ENCODE data around the gene NCBP1. TPM values are rescaled to one million over a fixed set of nuclear protein-coding genes. Genes with fewer than 3 reads are reported as not detected.
"Not testable (repeated sequence)": the region's sequence is repeated elsewhere in the genome, so short reads cannot be mapped to it uniquely, and the experiment has no call there.

NCBP1 gene
- total RNA-seq = 35.1 to 38.9 TPM (median 38.4 TPM) in 3 replicates

- DNase-seq (ENCODE audit: low spot score in 2 of 2, unreplicated experiment in 2 of 2) = peak; percentile 89 to 95
- Mint-ChIP-seq H3K27ac (peak within 1 kb of the TSS; percentile 100), H3K27me3 (ENCODE audit: low read depth) (no peaks in the 10 kb centered on the region), H3K4me1 (peaks cover 36% of the 10 kb centered on the region), H3K36me3 (no peaks in the 10 kb centered on the region), H3K4me3 (peak within 1 kb of the TSS; percentile 83), H3K9me3 (no peaks in the 10 kb centered on the region)
- no peak for TF ChIP-seq CTCF (IDR thresholded peaks at IDR 0.05; ENCODE audit: unreplicated experiment)
Measured at GRCh38 chr9:97632985-97633858, at the start of gene NCBP1, which contains the start of gene TSTD2. NCBP1 (plus strand) TSS chr9:97633821; CDS start chr9:97633882, 61 bp downstream. TSTD2 (minus strand) TSS chr9:97633368; CDS start chr9:97627562, 5,806 bp downstream.

GRCh38 chr9:97584778-97585177, 48.8 kb upstream of the NCBP1 start:
- not testable (repeated sequence) for H3K4me1 Mint-ChIP-seq; DNase-seq (ENCODE audit: low spot score in 2 of 2, unreplicated experiment in 2 of 2); H3K27ac Mint-ChIP-seq; H3K36me3 Mint-ChIP-seq; H3K27me3 Mint-ChIP-seq (ENCODE audit: low read depth); H3K4me3 Mint-ChIP-seq
- peaks cover 11% of the 10 kb centered on the region for H3K9me3 Mint-ChIP-seq

- not testable (repeated sequence) for H3K4me3 Mint-ChIP-seq; H3K27ac Mint-ChIP-seq; H3K27me3 Mint-ChIP-seq (ENCODE audit: low read depth); H3K36me3 Mint-ChIP-seq; DNase-seq (ENCODE audit: low spot score in 2 of 2, unreplicated experiment in 2 of 2); H3K4me1 Mint-ChIP-seq
- peaks cover 11% of the 10 kb centered on the region for H3K9me3 Mint-ChIP-seq
Measured at GRCh38 chr9:97586909-97587308, 46.7 kb upstream of the NCBP1 start.

- TF ChIP-seq CTCF (IDR thresholded peaks at IDR 0.05; ENCODE audit: unreplicated experiment) = no peak
- Mint-ChIP-seq H3K27me3 (ENCODE audit: low read depth) (peaks cover 2% of the 10 kb centered on the region), H3K4me1 (peaks cover 1% of the 10 kb centered on the region), H3K4me3 (no peak overlapping the region), H3K27ac (no peak overlapping the region), H3K9me3 (peaks cover 11% of the 10 kb centered on the region), H3K36me3 (no peaks in the 10 kb centered on the region)
- no peak for DNase-seq (ENCODE audit: low spot score in 2 of 2, unreplicated experiment in 2 of 2)
Measured at GRCh38 chr9:97591535-97591934, 42.1 kb upstream of the NCBP1 start.

GRCh38 chr9:97592126-97592525, 41.5 kb upstream of the NCBP1 start:
- H3K4me1 Mint-ChIP-seq = peaks cover 1% of the 10 kb centered on the region
- no peak for DNase-seq (ENCODE audit: low spot score in 2 of 2, unreplicated experiment in 2 of 2)
- no peaks in the 10 kb centered on the region for H3K36me3 Mint-ChIP-seq
- H3K27ac Mint-ChIP-seq = no peak overlapping the region
- peaks cover 11% of the 10 kb centered on the region for H3K9me3 Mint-ChIP-seq
- no peak overlapping the region for H3K4me3 Mint-ChIP-seq
- TF ChIP-seq CTCF (IDR thresholded peaks at IDR 0.05; ENCODE audit: unreplicated experiment) = no peak
- peaks cover 4% of the 10 kb centered on the region for H3K27me3 Mint-ChIP-seq (ENCODE audit: low read depth)

GRCh38 chr9:97593960-97594359, 39.7 kb upstream of the NCBP1 start:
- no peak overlapping the region for H3K4me3 Mint-ChIP-seq
- no peak overlapping the region for H3K27ac Mint-ChIP-seq

More at GRCh38 chr9:97593960-97594359, 39.7 kb upstream of the NCBP1 start:
- no peak for TF ChIP-seq CTCF (IDR thresholded peaks at IDR 0.05; ENCODE audit: unreplicated experiment)
- no peak for DNase-seq (ENCODE audit: low spot score in 2 of 2, unreplicated experiment in 2 of 2)
- H3K4me1 Mint-ChIP-seq = peaks cover 4% of the 10 kb centered on the region
- peaks cover 6% of the 10 kb centered on the region for H3K27me3 Mint-ChIP-seq (ENCODE audit: low read depth)
- H3K36me3 Mint-ChIP-seq = no peaks in the 10 kb centered on the region
- H3K9me3 Mint-ChIP-seq = no peaks in the 10 kb centered on the region
